ENCODE measurements around the gene TTLL12.
A peak's percentile ranks its signal among the peaks of the same experiment; 100 is the strongest.
"Not testable (repeated sequence)": the region's sequence is repeated elsewhere in the genome, so short reads cannot be mapped to it uniquely, and the experiment has no call there.

TTLL12 gene

GRCh38 chr22:43152357-43153071 lies 34.4 kb downstream of the TTLL12 start:
- Histone ChIP-seq H3K9me3 (ENCODE audit: control insufficient read depth, low read length) (no peaks in the 10 kb centered on the region), H3K4me3 (ENCODE audit: extremely low read depth, insufficient read depth, low read length, poor library complexity, severe bottlenecking) (peak overlapping the region; percentile 50), H3K27ac (ENCODE audit: low read depth, low read length, severe bottlenecking) (peak overlapping the region; percentile 77), H3K36me3 (ENCODE audit: control insufficient read depth, insufficient read depth, low read length) (no peaks in the 10 kb centered on the region), H3K4me1 (ENCODE audit: control insufficient read depth, insufficient read depth, low read length, poor library complexity, severe bottlenecking) (peaks cover 11% of the 10 kb centered on the region)
- 79 to 83% methylated on average over 20 to 22 of the region's 22 CpGs for WGBS, 2 experiments (ENCODE audit: insufficient coverage in 2 of 2)

DNA sequence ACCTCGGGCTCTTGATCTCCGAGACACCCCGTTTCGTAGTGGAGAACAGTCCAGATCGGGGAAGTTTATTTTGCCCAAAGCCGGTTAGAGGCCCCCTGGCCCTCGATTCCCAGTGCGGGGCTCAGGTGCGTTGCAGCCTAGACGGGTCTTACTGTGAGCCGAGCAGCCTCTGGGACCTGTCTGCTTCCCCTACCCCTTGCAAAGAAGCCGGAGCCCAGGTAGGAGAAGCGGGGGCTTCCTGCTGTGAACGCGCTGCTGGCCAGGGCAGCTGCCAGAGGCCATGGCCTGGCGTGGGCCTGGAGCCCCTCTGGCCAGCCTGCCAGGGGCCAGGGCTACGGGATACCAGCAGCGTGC lies 35.0 kb downstream of the TTLL12 start:
- H3K9me3 ChIP-seq (ENCODE audit: control insufficient read depth, low read length), result no peaks in the 10 kb centered on the region
- no peak overlapping the region for H3K27ac ChIP-seq (ENCODE audit: low read depth, low read length, severe bottlenecking)
- peak overlapping the region; percentile 50 for H3K4me3 ChIP-seq (ENCODE audit: extremely low read depth, insufficient read depth, low read length, poor library complexity, severe bottlenecking)
- no peaks in the 10 kb centered on the region for H3K36me3 ChIP-seq (ENCODE audit: control insufficient read depth, insufficient read depth, low read length)
- H3K4me1 ChIP-seq (ENCODE audit: control insufficient read depth, insufficient read depth, low read length, poor library complexity, severe bottlenecking), result peaks cover 11% of the 10 kb centered on the region
- WGBS, 2 experiments (ENCODE audit: insufficient coverage in 2 of 2), result 86 to 89% methylated on average over 16 to 18 of the region's 18 CpGs

DNA sequence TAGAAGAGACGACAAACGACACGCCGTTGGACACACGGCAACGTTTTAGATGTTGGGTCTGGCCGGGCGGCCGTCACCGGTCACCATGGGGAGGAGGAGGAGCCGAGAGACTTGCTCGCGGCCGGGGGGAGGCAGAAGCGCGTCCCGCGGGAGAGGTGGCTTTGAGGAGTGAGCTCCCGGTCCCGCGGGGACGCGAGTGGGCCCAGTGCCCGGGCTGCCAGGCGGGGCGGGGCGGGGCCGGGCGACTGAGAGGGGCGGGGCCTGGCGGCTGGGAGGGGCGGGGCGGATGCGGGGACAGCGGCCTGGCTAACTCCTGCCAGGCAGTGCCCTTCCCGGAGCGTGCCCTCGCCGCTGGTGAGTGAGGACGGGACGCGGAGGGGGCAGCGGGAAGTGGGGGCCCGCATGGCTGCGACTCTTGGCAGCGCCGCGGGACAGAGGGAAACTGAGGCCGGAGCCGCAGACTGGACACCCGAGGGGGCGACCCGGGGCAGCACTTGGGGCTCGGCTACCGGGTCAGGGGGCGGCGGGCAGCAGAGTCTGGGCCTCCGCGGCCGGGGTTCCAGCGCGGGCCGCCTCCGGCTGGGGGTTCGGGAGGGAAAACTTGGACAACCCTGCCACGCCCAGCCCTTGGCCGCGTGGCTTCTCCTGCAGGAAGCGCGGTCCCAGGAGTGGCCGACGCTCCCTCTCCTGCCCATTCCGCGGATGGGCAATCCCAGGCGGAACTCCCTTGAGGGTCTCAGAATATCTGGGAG lies 35.5 kb downstream of the TTLL12 start, which contains the start of gene TSPO:
Gene TSPO, plus strand, starts transcription at position 309 of the 752 bp plus-strand sequence. CDS start 7,680 bp downstream, outside the sequence.
- no peaks in the 10 kb centered on the region for H3K36me3 ChIP-seq (ENCODE audit: control insufficient read depth, insufficient read depth, low read length)
- H3K27ac ChIP-seq (ENCODE audit: low read depth, low read length, severe bottlenecking), result no peak within 1 kb of the TSS
- 25 to 30% methylated on average over 57 to 58 of the region's 75 CpGs for WGBS, 2 experiments (ENCODE audit: insufficient coverage in 2 of 2)
- no peaks in the 10 kb centered on the region for H3K9me3 ChIP-seq (ENCODE audit: control insufficient read depth, low read length)
- H3K4me1 ChIP-seq (ENCODE audit: control insufficient read depth, insufficient read depth, low read length, poor library complexity, severe bottlenecking), result peaks cover 11% of the 10 kb centered on the region
- H3K4me3 ChIP-seq (ENCODE audit: extremely low read depth, insufficient read depth, low read length, poor library complexity, severe bottlenecking), result peak within 1 kb of the TSS; percentile 50

- 90 to 93% methylated on average over 15 of the region's 15 CpGs for WGBS, 2 experiments (ENCODE audit: insufficient coverage in 2 of 2)
- H3K4me3 ChIP-seq (ENCODE audit: extremely low read depth, insufficient read depth, low read length, poor library complexity, severe bottlenecking), result peak overlapping the region; percentile 50
These were observed 36.2 kb downstream of the TTLL12 start for GRCh38 chr22:43150731-43151206.

GRCh38 chr22:43148581-43148980 lies 38.4 kb downstream of the TTLL12 start:
- H3K4me3 ChIP-seq (ENCODE audit: extremely low read depth, insufficient read depth, low read length, poor library complexity, severe bottlenecking), result no peak overlapping the region
- WGBS, 2 experiments (ENCODE audit: insufficient coverage in 2 of 2), result 69 to 81% methylated on average over 6 of the region's 6 CpGs
- no peaks in the 10 kb centered on the region for H3K9me3 ChIP-seq (ENCODE audit: control insufficient read depth, low read length)
- no peak overlapping the region for H3K27ac ChIP-seq (ENCODE audit: low read depth, low read length, severe bottlenecking)
- peaks cover 11% of the 10 kb centered on the region for H3K4me1 ChIP-seq (ENCODE audit: control insufficient read depth, insufficient read depth, low read length, poor library complexity, severe bottlenecking)
- H3K36me3 ChIP-seq (ENCODE audit: control insufficient read depth, insufficient read depth, low read length), result no peaks in the 10 kb centered on the region

More at GRCh38 chr22:43150731-43151206, 36.2 kb downstream of the TTLL12 start:
- peaks cover 11% of the 10 kb centered on the region for H3K4me1 ChIP-seq (ENCODE audit: control insufficient read depth, insufficient read depth, low read length, poor library complexity, severe bottlenecking)
- no peak overlapping the region for H3K27ac ChIP-seq (ENCODE audit: low read depth, low read length, severe bottlenecking)
- no peaks in the 10 kb centered on the region for H3K36me3 ChIP-seq (ENCODE audit: control insufficient read depth, insufficient read depth, low read length)
- H3K9me3 ChIP-seq (ENCODE audit: control insufficient read depth, low read length), result no peaks in the 10 kb centered on the region

DNA sequence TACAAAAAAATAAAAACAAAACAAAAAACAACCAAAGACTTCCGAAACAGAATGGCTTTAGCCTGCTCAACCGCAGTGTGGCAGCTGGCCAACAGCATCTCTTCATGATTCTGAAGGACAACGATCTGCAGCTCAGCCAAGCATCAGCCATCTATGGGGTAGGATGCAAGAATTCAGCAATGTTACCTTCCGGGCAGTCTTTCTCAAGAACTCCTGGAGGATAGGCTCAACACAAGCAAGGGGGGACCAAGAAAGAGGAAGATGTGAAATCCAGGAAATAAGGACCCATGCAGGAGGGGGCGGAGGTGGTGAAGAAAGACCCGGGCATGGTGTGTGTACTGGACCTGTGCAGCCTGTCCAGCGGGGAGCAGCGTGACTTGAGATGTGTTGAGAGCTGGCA lies 39.1 kb downstream of the TTLL12 start:
- Histone ChIP-seq H3K27ac (ENCODE audit: low read depth, low read length, severe bottlenecking) (no peak overlapping the region), H3K4me1 (ENCODE audit: control insufficient read depth, insufficient read depth, low read length, poor library complexity, severe bottlenecking) (peaks cover 11% of the 10 kb centered on the region), H3K36me3 (ENCODE audit: control insufficient read depth, insufficient read depth, low read length) (no peaks in the 10 kb centered on the region), H3K4me3 (ENCODE audit: extremely low read depth, insufficient read depth, low read length, poor library complexity, severe bottlenecking) (no peak overlapping the region), H3K9me3 (ENCODE audit: control insufficient read depth, low read length) (no peaks in the 10 kb centered on the region)
- 91 to 93% methylated on average over 6 to 8 of the region's 8 CpGs for WGBS, 2 experiments (ENCODE audit: insufficient coverage in 2 of 2)

- not testable (repeated sequence) for H3K9me3 ChIP-seq (ENCODE audit: control insufficient read depth, low read length); H3K4me1 ChIP-seq (ENCODE audit: control insufficient read depth, insufficient read depth, low read length, poor library complexity, severe bottlenecking); H3K27ac ChIP-seq (ENCODE audit: low read depth, low read length, severe bottlenecking); H3K4me3 ChIP-seq (ENCODE audit: extremely low read depth, insufficient read depth, low read length, poor library complexity, severe bottlenecking); H3K36me3 ChIP-seq (ENCODE audit: control insufficient read depth, insufficient read depth, low read length)
- 88 to 95% methylated on average over 11 to 12 of the region's 15 CpGs for WGBS, 2 experiments (ENCODE audit: insufficient coverage in 2 of 2)
These were observed 40.6 kb downstream of the TTLL12 start for GRCh38 chr22:43146332-43146731.

DNA sequence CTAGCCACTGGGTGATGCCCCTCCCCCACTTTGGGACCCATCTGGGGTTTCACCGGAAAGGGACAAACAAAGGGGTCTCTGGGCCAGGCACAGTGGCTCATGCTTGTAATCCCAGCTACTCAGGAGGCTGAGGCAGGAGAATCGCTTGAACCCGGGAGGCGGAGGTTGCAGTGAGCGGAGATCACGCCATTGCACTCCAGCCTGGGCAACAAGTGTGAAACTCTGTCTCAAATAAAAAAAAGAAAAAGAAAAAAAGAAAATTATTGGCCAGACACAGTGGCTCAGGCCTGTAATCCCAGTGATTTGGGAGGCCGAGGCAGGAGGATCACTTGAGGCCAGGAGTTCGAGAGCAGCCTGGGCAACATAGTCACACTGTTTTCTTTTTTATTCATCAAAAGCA lies 41.6 kb downstream of the TTLL12 start:
- H3K4me1 ChIP-seq (ENCODE audit: control insufficient read depth, insufficient read depth, low read length, poor library complexity, severe bottlenecking); H3K9me3 ChIP-seq (ENCODE audit: control insufficient read depth, low read length); H3K4me3 ChIP-seq (ENCODE audit: extremely low read depth, insufficient read depth, low read length, poor library complexity, severe bottlenecking); H3K27ac ChIP-seq (ENCODE audit: low read depth, low read length, severe bottlenecking); H3K36me3 ChIP-seq (ENCODE audit: control insufficient read depth, insufficient read depth, low read length): not testable (repeated sequence)
- 90 to 93% methylated on average over 6 to 8 of the region's 8 CpGs for WGBS, 2 experiments (ENCODE audit: insufficient coverage in 2 of 2)

GRCh38 chr22:43144949-43145348 lies 42.0 kb downstream of the TTLL12 start:
- no peaks in the 10 kb centered on the region for H3K4me1 ChIP-seq (ENCODE audit: control insufficient read depth, insufficient read depth, low read length, poor library complexity, severe bottlenecking)
- no peak overlapping the region for H3K27ac ChIP-seq (ENCODE audit: low read depth, low read length, severe bottlenecking)
- no peak overlapping the region for H3K4me3 ChIP-seq (ENCODE audit: extremely low read depth, insufficient read depth, low read length, poor library complexity, severe bottlenecking)
- no peaks in the 10 kb centered on the region for H3K9me3 ChIP-seq (ENCODE audit: control insufficient read depth, low read length)
- 100% methylated on average over 1 of the region's 3 CpGs; no CpG with 5 or more reads in 1 of the 2 experiments for WGBS, 2 experiments (ENCODE audit: insufficient coverage in 2 of 2)
- peaks cover 13% of the 10 kb centered on the region for H3K36me3 ChIP-seq (ENCODE audit: control insufficient read depth, insufficient read depth, low read length)

DNA sequence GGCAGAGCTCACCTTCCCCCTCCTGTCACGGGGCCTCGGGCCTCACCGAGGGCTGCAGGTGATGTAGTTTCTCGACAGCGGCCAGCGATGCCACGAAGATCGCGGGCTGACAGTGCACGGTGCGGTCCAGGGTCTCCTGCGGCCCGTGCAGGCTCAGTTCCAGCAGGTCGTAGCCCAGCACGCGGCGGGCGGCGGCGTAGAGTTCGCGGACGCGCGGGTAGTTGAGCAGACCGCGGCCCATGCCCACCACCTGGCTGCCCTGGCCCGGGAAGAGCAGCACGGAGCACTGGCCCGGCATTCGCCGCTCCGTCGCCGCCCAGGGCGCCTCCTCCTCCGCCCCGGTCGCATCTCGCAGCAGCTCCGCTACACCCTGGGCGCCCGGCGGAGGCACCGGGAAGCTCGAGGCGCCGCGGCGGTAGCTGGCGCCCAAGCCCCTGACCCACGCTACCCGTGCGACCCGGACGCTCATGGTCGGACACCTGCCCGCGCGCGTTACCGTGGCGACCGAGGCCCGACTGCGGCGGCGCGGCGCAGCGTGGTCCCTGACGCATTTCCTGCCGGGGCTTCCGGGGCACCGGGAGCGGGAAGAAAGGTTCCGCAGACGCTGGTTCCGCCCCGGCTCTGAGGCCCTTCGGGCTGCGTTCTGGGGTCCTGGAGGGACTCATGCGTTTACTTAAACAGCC lies 43.9 kb downstream of the TTLL12 start, which contains the start of gene MCAT:
Gene MCAT, minus strand, starts transcription at position 519 of the 683 bp plus-strand sequence. Its CDS starts 50 bp downstream, at position 469.
- H3K9me3 ChIP-seq (ENCODE audit: control insufficient read depth, low read length), result no peaks in the 10 kb centered on the region
- peaks cover 30% of the 10 kb centered on the region for H3K36me3 ChIP-seq (ENCODE audit: control insufficient read depth, insufficient read depth, low read length)
- H3K27ac ChIP-seq (ENCODE audit: low read depth, low read length, severe bottlenecking), result peak within 1 kb of the TSS; percentile 49
- WGBS, 2 experiments (ENCODE audit: insufficient coverage in 2 of 2), result 1% methylated on average over 70 to 78 of the region's 83 CpGs
- peak within 1 kb of the TSS; percentile 74 for H3K4me3 ChIP-seq (ENCODE audit: extremely low read depth, insufficient read depth, low read length, poor library complexity, severe bottlenecking)
- no peaks in the 10 kb centered on the region for H3K4me1 ChIP-seq (ENCODE audit: control insufficient read depth, insufficient read depth, low read length, poor library complexity, severe bottlenecking)

All from mesodermal cell (in vitro differentiated cells).